GM12878 (cell line): ENCODE results near the gene BOD1L2.

Experiments used
- ELK1 ChIP-seq: IDR thresholded peaks from 2 replicates; pipeline ENCODE4 v1.6.1; 2012; ENCODE audit warnings: low read depth, low read length, improper control_type of control experiment
- ESRRA ChIP-seq: IDR thresholded peaks from 2 replicates; pipeline ENCODE4 v1.6.1; 2012; ENCODE audit warnings: mild to moderate bottlenecking, low read length, improper control_type of control experiment
- EZH2 ChIP-seq: IDR thresholded peaks from 2 replicates; pipeline ENCODE4 v1.6.1; 2012; ENCODE audit warnings: low read depth, mild to moderate bottlenecking, control low read depth, inconsistent platforms, low read length, borderline replicate concordance; ENCODE audit not compliant: control insufficient read depth
- GABPA ChIP-seq: IDR thresholded peaks from 2 replicates; pipeline ENCODE4 v1.6.1; 2014; ENCODE audit warnings: antibody characterized with exemption, low read depth, mild to moderate bottlenecking, inconsistent platforms
- POLR2AphosphoS5 ChIP-seq: IDR thresholded peaks from 2 replicates; pipeline ENCODE4 v1.6.1; 2011; ENCODE audit warnings: mild to moderate bottlenecking, low read length, inconsistent platforms
- RAD21 ChIP-seq: IDR thresholded peaks from 2 replicates; pipeline ENCODE4 v1.6.1; 2011; ENCODE audit warnings: mild to moderate bottlenecking, low read depth, low read length, moderate library complexity; ENCODE audit not compliant: insufficient read depth
- RBBP5 ChIP-seq: fragments of 200-600 bp; sonication (generic); conservative IDR thresholded peaks from 2 replicates; pipeline ENCODE4 v1.6.1; 2016
- RELB ChIP-seq: fragments of 450-650 bp; IDR thresholded peaks from 2 replicates; pipeline ENCODE4 v1.6.1; 2017; ENCODE audit warnings: low read depth, mild to moderate bottlenecking, moderate library complexity
- SP1 ChIP-seq: IDR thresholded peaks from one replicate; pipeline ENCODE4 v1.6.1; 2011; ENCODE audit warnings: low read depth, low read length
- ZBTB33 ChIP-seq: fragments of 450-650 bp; IDR thresholded peaks from 2 replicates; pipeline ENCODE4 v1.6.1; 2017; ENCODE audit warnings: mild to moderate bottlenecking
- ZNF24 ChIP-seq: fragments of 450-650 bp; IDR thresholded peaks from 2 replicates; pipeline ENCODE4 v1.6.1; 2017; ENCODE audit warnings: antibody characterized with exemption, mild to moderate bottlenecking
- TF ChIP-seq, protein P1 (sequence below): IDR thresholded peaks from 2 replicates; pipeline ENCODE4 v1.6.1; 2012; ENCODE audit warnings: low read depth, low read length, improper control_type of control experiment
- TF ChIP-seq, protein P2 (sequence below), 3 experiments: IDR thresholded peaks in 2 of 3; conservative IDR thresholded peaks in 1 of 3; 2 replicates each; pipeline ENCODE4 v1.5.1; 2011; ENCODE audit warnings: low read depth in 3 of 3, low read length in 3 of 3, mild to moderate bottlenecking in 3 of 3, control low read depth in 2 of 3, moderate library complexity in 2 of 3, inconsistent platforms in 1 of 3, mixed read lengths in 1 of 3; ENCODE audit not compliant: control insufficient read depth in 2 of 3, insufficient read depth in 1 of 3; ENCODE audit errors: extremely low read depth in 1 of 3
- TF ChIP-seq, protein P3 (sequence below): fragments of 150-350 bp; IDR thresholded peaks from 2 replicates; pipeline ENCODE4 v1.6.1; 2016; ENCODE audit warnings: low read depth, low read length

GRCh38 chr18:57122936-57123510 lies 23.9 kb upstream of the BOD1L2 start:
- TF ChIP-seq, protein P1, sequence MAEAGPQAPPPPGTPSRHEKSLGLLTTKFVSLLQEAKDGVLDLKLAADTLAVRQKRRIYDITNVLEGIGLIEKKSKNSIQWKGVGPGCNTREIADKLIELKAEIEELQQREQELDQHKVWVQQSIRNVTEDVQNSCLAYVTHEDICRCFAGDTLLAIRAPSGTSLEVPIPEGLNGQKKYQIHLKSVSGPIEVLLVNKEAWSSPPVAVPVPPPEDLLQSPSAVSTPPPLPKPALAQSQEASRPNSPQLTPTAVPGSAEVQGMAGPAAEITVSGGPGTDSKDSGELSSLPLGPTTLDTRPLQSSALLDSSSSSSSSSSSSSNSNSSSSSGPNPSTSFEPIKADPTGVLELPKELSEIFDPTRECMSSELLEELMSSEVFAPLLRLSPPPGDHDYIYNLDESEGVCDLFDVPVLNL = no peak
- TF ChIP-seq, protein P2, sequence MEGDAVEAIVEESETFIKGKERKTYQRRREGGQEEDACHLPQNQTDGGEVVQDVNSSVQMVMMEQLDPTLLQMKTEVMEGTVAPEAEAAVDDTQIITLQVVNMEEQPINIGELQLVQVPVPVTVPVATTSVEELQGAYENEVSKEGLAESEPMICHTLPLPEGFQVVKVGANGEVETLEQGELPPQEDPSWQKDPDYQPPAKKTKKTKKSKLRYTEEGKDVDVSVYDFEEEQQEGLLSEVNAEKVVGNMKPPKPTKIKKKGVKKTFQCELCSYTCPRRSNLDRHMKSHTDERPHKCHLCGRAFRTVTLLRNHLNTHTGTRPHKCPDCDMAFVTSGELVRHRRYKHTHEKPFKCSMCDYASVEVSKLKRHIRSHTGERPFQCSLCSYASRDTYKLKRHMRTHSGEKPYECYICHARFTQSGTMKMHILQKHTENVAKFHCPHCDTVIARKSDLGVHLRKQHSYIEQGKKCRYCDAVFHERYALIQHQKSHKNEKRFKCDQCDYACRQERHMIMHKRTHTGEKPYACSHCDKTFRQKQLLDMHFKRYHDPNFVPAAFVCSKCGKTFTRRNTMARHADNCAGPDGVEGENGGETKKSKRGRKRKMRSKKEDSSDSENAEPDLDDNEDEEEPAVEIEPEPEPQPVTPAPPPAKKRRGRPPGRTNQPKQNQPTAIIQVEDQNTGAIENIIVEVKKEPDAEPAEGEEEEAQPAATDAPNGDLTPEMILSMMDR (IDR thresholded peaks at IDR 0.05 in 2 of 3, conservative IDR thresholded peaks at IDR 0.05 in 1 of 3; ENCODE audit: control insufficient read depth in 2 of 3, extremely low read depth in 1 of 3, insufficient read depth in 1 of 3, low read depth in 3 of 3, low read length in 3 of 3) = no peak
- TF ChIP-seq ZBTB33 (no peak), EZH2 (no peak), RELB (no peak), RBBP5 (no peak), ELK1 (no peak), RAD21 (no peak), GABPA (no peak), ZNF24 (no peak), POLR2AphosphoS5 (no peak), ESRRA (no peak), SP1 (no peak)
- TF ChIP-seq, protein P3, sequence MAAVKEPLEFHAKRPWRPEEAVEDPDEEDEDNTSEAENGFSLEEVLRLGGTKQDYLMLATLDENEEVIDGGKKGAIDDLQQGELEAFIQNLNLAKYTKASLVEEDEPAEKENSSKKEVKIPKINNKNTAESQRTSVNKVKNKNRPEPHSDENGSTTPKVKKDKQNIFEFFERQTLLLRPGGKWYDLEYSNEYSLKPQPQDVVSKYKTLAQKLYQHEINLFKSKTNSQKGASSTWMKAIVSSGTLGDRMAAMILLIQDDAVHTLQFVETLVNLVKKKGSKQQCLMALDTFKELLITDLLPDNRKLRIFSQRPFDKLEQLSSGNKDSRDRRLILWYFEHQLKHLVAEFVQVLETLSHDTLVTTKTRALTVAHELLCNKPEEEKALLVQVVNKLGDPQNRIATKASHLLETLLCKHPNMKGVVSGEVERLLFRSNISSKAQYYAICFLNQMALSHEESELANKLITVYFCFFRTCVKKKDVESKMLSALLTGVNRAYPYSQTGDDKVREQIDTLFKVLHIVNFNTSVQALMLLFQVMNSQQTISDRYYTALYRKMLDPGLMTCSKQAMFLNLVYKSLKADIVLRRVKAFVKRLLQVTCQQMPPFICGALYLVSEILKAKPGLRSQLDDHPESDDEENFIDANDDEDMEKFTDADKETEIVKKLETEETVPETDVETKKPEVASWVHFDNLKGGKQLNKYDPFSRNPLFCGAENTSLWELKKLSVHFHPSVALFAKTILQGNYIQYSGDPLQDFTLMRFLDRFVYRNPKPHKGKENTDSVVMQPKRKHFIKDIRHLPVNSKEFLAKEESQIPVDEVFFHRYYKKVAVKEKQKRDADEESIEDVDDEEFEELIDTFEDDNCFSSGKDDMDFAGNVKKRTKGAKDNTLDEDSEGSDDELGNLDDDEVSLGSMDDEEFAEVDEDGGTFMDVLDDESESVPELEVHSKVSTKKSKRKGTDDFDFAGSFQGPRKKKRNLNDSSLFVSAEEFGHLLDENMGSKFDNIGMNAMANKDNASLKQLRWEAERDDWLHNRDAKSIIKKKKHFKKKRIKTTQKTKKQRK = no peak
